NCI-H2196 treated with DMSO at 0.1 percent for 48 hours (cell line): ENCODE data around the gene CENPF.
"Not testable (repeated sequence)": the region's sequence is repeated elsewhere in the genome, so short reads cannot be mapped to it uniquely, and the experiment has no call there.

Experiments used
- DNase-seq: peaks from one replicate; lab custom pipeline; 2025; ENCODE audit not compliant: unreplicated experiment; lab: John Stamatoyannopoulos, UW

Gene CENPF

GRCh38 chr1:214650664-214651063, 47.7 kb downstream of the CENPF start:
- DNase-seq = no peak

DNA sequence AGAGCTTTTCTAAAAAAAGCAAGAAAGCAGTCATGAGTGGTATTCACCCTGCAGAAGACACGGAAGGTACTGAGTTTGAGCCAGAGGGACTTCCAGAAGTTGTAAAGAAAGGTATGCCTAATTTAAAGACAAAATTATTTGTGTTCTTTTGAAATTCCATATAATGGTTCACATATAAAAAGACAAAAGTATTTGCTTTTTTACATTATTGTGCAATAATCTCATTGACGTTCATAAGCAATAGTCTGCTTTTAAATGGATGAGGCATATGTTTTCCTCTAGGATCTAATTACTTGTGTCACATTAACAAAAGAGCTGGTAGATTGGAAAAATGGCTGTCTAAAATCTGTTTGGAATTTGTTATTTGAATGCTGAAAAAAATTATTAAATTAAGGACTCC, 54.3 kb downstream of the CENPF start:
- DNase-seq = no peak

DNA sequence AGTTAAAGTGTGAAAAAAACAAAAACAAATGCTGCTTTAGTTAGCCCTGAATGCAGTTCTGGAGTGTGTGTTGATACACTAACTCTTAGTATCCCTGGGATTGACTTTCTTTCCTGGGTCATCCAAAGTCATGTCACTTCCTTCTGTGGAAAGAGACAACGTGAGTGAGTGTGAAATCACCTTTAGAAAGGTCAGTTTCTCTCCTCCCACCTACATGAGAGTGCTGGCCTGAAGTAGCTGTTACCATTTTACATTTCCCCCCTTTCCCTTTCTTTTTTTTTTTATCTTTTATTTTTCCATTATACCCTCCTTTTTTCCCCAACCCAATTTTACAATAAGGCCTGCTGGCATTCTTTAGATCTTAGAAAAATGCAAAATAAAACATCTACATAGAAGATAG, 55.2 kb downstream of the CENPF start:
- DNase-seq = no peak

DNA sequence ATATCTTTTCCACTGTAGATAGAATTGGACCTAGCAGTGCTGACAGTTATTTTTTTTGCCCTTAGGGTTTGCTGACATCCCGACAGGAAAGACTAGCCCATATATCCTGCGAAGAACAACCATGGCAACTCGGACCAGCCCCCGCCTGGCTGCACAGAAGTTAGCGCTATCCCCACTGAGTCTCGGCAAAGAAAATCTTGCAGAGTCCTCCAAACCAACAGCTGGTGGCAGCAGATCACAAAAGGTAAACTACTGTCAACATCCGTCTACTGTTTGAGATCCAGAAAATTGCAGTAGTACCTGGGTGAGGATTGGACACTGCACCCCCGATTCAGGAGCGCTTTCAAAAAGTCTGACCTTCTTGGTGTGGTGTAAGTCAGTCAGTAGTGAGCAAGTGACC, 55.8 kb downstream of the CENPF start:
- DNase-seq = no peak

- no peak for DNase-seq
Observed at GRCh38 chr1:214660190-214660589, 57.2 kb downstream of the CENPF start.

GRCh38 chr1:214660900-214661299, 57.9 kb downstream of the CENPF start:
- no peak for DNase-seq

DNA sequence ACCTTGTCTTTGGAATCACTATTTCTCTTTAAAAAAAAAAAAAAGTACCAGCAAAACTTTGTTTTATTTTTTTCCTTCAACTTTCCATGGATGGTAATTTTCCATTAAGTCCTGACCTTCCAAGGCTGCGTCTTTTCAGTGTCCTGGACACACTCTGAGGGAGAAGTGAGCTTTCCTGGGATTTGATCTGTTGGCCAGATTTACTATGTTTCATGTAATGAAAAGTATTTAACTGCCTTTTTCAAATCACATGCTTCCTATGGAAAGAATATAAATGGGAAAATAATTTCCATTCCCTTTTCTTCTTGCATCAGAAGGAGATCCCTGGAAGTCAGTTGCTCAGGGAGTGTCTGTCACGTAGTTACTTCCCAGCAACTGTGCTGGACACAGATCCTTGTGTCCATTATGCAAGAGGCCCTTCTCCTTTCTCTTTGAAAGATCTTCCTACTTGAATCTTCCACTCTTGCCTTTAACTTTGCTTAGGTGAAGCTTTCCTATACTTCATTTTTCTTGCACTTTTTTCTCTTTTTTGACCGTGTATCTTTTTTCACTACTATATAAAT, 59.3 kb downstream of the CENPF start:
- no peak for DNase-seq

- DNase-seq = no peak
Observed at GRCh38 chr1:214664651-214665433, 61.8 kb downstream of the CENPF start.

DNA sequence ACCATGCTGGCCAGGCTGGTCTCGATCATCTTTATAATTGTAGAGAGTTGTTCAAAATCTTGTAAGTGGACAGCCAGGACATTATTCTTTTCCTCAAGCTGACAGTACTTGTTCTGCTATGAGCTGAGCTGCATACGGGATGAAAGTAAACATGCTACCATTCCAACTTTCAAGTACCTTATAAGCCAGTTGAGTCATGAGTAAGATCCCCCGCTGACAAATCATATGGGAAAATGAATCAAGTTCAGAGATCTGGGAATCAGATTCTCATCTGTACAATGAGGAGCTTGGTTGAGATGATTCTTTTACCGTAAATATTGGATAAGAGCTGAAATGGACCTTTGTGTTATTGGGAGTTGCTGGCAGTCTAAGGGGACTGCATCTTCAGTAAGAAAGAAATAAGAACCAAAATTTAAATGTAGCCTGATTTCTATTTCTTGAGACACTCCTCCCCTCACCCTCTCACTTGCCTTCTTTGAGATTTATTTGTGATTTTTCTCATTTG, 62.7 kb downstream of the CENPF start:
- no peak for DNase-seq

- DNase-seq = no peak
Observed at GRCh38 chr1:214666674-214667073, 63.7 kb downstream of the CENPF start.

DNA sequence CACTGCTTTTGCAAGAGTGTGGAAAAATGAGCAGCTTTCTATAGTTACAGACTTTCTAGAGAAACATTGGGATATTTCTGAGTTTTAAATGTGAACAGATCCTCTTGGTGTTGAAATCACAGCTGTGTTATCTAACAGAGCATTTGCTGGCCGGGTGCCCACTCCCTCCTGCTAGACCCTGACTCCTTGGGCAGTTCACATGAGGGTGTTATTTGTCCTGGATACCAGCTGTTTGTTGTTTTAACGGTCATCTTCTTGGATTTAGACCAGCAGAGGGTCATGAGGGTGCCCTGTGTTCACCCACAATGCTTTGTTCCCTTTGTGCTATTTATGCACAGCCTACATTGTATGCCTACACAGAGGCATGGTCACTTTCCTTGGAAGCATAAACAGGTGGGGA, 67.1 kb downstream of the CENPF start:
- DNase-seq = no peak

DNA sequence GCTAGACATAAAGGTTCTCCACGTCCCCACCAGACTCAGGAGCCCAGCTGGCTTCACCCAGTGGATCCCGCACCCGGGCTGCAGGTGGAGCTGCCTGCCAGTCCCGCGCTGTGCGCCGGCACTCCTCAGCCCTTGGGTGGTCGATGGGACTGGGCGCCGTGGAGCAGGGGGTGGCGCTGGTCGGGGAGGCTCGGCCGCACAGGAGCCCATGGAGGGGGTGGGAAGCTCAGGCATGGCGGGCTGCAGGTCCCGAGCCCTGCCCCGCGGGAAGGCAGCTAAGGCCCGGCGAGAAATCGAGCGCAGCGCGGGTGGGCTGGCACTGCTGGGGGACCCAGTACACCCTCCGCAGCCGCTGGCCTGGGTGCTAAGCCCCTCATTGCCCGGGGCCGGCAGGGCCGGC, 70.0 kb downstream of the CENPF start:
- not testable (repeated sequence) for DNase-seq

GRCh38 chr1:214673576-214673975, 70.6 kb downstream of the CENPF start:
- DNase-seq = no peak

- DNase-seq = not testable (repeated sequence)
Observed at GRCh38 chr1:214675524-214675923, 72.5 kb downstream of the CENPF start.

DNA sequence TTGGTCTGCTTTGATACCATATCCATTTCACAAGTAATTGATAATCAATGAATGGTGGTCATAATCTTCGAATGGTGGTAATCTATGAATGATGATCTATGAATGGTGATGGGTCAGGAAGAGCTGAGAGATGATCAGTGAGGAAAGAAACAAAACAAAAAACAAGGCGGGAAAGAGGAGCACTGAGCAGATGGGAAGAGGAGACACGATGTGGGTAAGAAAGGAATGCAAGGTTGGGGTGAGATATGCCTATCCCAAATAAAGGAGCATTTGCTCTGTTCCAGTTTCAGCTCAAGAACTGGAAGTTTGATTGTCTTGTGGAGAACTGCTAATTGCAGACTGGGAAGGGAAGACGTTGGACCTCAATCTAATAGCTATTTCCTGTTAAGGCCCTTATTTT, 73.8 kb downstream of the CENPF start:
- DNase-seq = no peak

DNA sequence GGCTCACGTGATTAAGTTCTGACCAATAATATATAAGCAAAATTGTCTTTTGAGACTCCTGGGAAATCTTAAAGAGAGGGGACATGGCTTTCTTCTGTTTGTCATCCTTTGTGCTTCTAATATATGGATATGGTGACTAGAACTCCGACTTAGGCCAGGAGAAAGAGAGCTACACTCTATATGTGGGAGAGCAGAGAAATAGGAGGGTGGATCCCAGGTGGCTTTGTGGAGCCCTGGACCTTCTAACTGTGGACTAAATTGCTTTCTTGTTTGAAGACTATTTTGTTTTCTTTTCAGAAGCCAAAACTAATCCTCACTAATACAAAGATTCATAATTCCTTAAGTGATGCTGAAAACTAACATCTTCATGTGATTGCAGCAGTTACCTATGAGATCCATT, 75.0 kb downstream of the CENPF start:
- no peak for DNase-seq

- no peak for DNase-seq
Observed at GRCh38 chr1:214678386-214678785, 75.4 kb downstream of the CENPF start.

GRCh38 chr1:214683621-214684020, 80.6 kb downstream of the CENPF start:
- no peak for DNase-seq

DNA sequence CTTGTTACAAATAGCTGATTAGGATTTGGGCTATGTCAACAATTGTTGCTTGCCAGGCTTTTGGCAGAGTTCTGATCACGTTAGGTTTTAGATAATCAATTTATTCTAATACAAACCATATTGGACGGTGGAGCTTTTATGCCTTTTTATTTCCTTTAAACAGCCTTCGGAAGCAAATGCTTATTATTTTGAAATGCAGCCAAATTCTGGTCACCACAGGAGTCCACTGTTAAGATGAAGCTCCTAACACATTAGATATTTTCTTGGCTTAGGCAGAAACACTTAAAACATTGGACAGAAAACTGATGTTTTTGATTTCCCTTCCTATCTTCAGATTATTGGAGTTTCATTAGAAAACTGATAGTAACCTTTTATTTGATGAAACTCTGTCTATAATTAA, 82.9 kb downstream of the CENPF start:
- DNase-seq = no peak

DNA sequence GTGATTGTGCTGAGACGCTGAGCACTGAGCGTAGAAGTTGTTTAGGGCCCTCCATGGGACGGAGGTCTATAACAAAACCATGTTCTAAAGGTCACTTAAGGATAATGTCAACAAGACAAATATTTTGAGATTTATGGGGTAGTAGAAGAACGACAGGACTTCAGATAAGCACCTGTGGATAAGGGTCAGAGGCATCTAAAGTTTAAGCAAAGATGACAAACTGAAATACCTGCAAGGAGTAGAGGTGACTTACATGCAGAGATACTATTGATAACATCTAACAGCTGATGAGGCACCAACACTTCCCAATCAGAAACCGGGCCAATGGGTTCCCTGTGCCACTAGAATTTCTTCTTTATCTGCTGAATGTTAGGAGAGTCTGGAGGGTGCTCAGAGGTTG, 83.5 kb downstream of the CENPF start:
- no peak for DNase-seq

DNA sequence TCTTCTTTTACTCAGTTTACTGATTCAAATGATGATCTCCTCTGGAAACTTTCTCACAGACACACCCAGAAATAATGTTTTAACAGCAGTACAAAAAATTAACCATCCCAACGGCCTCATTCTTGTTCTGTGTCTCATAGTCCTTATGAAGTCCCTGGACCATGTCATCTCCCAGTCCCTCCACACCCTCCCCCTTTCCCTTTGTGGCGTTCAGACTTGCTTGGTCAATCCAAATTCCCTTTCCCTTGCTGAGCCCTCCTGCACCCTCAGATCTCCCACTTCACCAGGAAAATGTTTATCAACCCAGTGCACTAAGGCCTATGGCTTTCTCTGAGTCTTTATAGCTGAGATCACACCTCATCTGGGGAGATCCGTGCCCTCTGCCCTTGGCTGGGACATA, 85.9 kb downstream of the CENPF start:
- no peak for DNase-seq

GRCh38 chr1:214694769-214695168, 91.8 kb downstream of the CENPF start:
- no peak for DNase-seq

DNA sequence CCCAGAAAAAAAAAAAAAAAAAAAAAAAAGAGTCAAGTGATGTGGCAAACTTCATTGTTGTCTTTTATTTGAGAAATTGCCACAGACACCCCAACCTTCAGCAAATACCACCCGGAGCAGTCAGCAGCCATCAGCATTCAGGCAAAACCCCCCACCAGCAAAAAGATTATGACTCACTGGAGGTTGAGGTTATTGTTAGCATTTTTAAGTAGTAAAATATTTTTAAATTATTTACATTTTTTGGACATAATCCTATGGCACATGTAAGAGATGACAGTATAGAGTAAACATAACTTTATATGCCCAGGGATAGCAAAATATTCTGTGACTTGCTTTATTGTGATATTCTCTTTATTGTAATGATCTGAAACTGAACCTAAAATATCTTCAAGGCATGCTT, 95.6 kb downstream of the CENPF start:
- DNase-seq = no peak
